Left lung (tissue), 10 donors: ENCODE data around the gene SLC39A12. TPM values are rescaled to one million over a fixed set of nuclear protein-coding genes. Genes with fewer than 3 reads are reported as not detected.

Experiments used
- ATAC-seq: fragments of 200-7000 bp; cut with Tn5 transposase; one replicate; pipeline ENCODE4 v1.9.1; 2020; ENCODE audit warnings: moderate library complexity
- DNase-seq, 4 donors: peaks; one replicate each; pipeline ENCODE4 v3.0.0-alpha.2; 2013 to 2020
- H3K27ac ChIP-seq, 2 donors: fragments of 200-600 bp; sonication (generic) in 1 of 2; one replicate each; pipeline versions ENCODE4 v1.5.0 to v1.8.0; 2020 to 2021
- H3K27me3 ChIP-seq, 2 donors: fragments of 200-600 bp; sonication (generic) in 1 of 2; one replicate each; pipeline versions ENCODE4 v1.5.0 to v1.8.0; 2020 to 2021
- H3K36me3 ChIP-seq, 2 donors: fragments of 200-600 bp; sonication (generic) in 1 of 2; one replicate each; pipeline versions ENCODE4 v1.5.0 to v1.8.0; 2020 to 2021
- H3K4me1 ChIP-seq, 2 donors: fragments of 200-600 bp; one replicate each; pipeline ENCODE4 v1.8.0; 2021
- H3K4me3 ChIP-seq, 2 donors: fragments of 200-600 bp; sonication (generic) in 1 of 2; one replicate each; pipeline versions ENCODE4 v1.5.0 to v1.8.0; 2020 to 2021; ENCODE audit warnings: mild to moderate bottlenecking in 1 of 2
- H3K9me3 ChIP-seq, 2 donors: fragments of 200-600 bp; sonication (generic) in 1 of 2; one replicate each; pipeline versions ENCODE4 v1.5.0 to v1.8.0; 2020 to 2021
- intact Hi-C, 2 donors: fragments of 100-400 bp; cut with DNase I; formaldehyde crosslinking; loops; one replicate each; pipeline versions ENCODE4 v1.11.2 to v1.14.2; 2022
- polyA plus RNA-seq, 6 donors: library from polyadenylated mRNA; unstranded; fragments of 120-200 nt; gene quantifications; one replicate each; pipeline ENCODE4 v1.2.1, GENCODE V29; 2013; ENCODE audit not compliant: insufficient read length in 6 of 6
- total RNA-seq, 2 donors: library from RNA; stranded (reverse); fragmentation: NEBNext Ultra II Directional; extraction: Animal tissue kit (Norgen Biotek cat#: 25700); gene quantifications; one replicate each; pipeline ENCODE4 v1.2.1, GENCODE V29; 2021
- TF ChIP-seq, protein P1 (sequence below), 2 donors: fragments of 200-600 bp; sonication (generic) in 1 of 2; IDR thresholded peaks; one replicate each; pipeline versions ENCODE4 v1.5.0 to v1.8.0; 2021; ENCODE audit warnings: antibody characterized with exemption in 2 of 2
- donor health status: DM: no; HTN: yes; CAD: no.
- donor health status: DM: no; HTN: no; CAD: no.

SLC39A12 gene
- total and polyA plus RNA-seq, 8 donors: 0.07 to 0.31 (median 0.13) TPM; not detected in 3

DNA sequence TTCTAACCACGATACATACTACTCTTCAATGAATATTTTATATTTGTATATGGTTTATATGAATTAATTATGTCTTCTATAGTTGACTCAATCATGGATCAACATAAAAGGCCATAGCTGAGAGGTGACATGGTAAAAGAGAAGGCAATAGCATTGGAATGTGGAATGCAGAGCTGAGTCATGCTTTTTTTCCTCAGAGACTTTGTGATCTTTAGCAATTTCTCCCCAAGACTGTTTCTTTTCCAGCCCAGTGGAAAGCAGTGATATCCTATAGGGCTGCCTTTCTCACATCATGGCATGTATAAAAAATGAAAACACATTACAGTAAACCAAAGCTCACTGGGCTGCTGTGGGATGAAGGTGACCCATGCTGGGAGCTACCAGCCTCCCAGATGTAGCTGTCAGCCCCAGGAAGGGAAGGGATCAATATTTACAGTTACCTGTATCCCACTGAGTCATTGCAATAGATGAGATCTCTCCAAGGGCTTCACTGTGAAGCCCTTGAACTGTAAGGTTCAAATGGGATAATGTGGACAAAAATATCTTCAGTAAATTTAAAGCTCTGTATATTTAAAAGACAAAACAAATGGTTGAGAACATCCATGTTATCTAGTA lies 30.2 kb downstream of the SLC39A12 start:
- Histone ChIP-seq H3K9me3 (no peaks in the 10 kb centered on the region), H3K27me3 (no peaks in the 10 kb centered on the region), H3K4me3 (no peak overlapping the region), H3K4me1 (no peaks in the 10 kb centered on the region), H3K36me3 (no peaks in the 10 kb centered on the region), H3K27ac (no peak overlapping the region)
- ATAC-seq: no peak
- intact Hi-C loops: no loop called here
- TF ChIP-seq, protein P1, sequence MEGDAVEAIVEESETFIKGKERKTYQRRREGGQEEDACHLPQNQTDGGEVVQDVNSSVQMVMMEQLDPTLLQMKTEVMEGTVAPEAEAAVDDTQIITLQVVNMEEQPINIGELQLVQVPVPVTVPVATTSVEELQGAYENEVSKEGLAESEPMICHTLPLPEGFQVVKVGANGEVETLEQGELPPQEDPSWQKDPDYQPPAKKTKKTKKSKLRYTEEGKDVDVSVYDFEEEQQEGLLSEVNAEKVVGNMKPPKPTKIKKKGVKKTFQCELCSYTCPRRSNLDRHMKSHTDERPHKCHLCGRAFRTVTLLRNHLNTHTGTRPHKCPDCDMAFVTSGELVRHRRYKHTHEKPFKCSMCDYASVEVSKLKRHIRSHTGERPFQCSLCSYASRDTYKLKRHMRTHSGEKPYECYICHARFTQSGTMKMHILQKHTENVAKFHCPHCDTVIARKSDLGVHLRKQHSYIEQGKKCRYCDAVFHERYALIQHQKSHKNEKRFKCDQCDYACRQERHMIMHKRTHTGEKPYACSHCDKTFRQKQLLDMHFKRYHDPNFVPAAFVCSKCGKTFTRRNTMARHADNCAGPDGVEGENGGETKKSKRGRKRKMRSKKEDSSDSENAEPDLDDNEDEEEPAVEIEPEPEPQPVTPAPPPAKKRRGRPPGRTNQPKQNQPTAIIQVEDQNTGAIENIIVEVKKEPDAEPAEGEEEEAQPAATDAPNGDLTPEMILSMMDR (IDR thresholded peaks at IDR 0.05): no peak
- no peak for DNase-seq

DNA sequence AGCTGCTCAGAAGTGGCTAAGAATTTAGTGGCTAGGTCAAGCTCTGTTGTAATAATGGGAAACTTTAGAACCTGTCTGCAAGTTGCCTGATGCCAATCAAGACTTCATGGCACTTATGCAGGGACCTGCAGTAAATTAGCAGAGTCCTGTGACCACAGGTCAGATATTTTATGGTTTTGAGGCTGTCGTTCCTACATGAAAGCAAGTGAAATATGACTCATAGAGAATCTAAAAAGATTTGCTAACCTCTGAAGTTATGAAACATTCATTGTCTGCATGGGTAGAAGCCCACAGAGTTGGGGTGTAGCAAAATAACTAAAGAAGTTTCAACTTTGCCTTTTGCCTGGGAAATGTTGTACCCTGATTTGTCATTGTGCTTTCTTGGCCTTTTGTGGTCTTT lies 32.3 kb downstream of the SLC39A12 start:
- Histone ChIP-seq H3K4me1 (no peaks in the 10 kb centered on the region), H3K36me3 (no peaks in the 10 kb centered on the region), H3K27ac (no peak overlapping the region), H3K4me3 (no peak overlapping the region), H3K27me3 (no peaks in the 10 kb centered on the region), H3K9me3 (no peaks in the 10 kb centered on the region)
- intact Hi-C loops: no loop called here
- DNase-seq (no peak), ATAC-seq (no peak)
- TF ChIP-seq, protein P1 (IDR thresholded peaks at IDR 0.05): no peak

DNA sequence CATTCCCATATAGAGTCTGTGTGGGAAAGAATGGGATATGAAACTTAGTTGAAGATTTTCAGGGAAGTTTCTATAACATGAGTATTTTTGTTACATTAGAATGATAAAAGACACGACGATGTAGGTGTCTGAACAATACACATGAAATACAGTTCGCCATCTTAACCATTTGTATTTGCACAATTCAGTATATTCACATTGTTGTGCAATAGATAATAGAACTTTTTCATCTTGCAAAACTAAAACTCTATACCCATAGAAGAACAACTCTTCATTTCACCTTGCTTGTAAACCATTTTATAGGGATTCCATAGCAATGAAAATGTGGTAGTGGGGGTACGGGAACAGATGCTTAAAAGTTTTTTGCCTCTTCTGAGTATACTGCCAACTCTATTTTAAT lies 32.8 kb downstream of the SLC39A12 start:
- Histone ChIP-seq H3K27me3 (no peaks in the 10 kb centered on the region), H3K27ac (no peak overlapping the region), H3K4me1 (no peaks in the 10 kb centered on the region), H3K36me3 (no peaks in the 10 kb centered on the region), H3K9me3 (no peaks in the 10 kb centered on the region), H3K4me3 (no peak overlapping the region)
- DNase-seq (no peak), ATAC-seq (no peak)
- intact Hi-C loops: no loop called here
- TF ChIP-seq, protein P1 (IDR thresholded peaks at IDR 0.05): no peak

- no peaks in the 10 kb centered on the region for H3K4me1 ChIP-seq
Observed at GRCh38 chr10:17989908-17990767, 38.4 kb downstream of the SLC39A12 start.

DNA sequence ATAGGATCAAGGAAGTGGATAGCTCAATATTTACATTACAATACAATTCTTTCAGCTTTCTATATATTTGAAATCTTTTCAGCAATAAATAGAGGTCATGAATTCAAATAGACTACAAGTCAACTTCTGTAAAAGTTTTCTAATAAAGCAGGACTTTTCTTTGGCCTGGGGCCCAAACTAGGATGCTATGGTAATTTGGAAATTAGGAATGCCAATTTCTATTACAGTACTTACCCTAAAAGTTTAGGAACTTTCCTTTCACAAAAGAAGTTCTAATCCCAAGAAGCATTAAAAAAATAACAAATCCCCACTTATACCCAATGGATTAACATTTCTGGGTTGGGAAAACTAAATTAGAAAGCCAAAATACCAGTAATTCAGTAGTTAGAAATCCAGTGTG lies 40.5 kb downstream of the SLC39A12 start:
- DNase-seq (no peak), ATAC-seq (no peak)
- no peaks in the 10 kb centered on the region for H3K9me3 ChIP-seq
- H3K27me3 ChIP-seq: no peaks in the 10 kb centered on the region
- H3K4me3 ChIP-seq: no peak overlapping the region
- H3K4me1 ChIP-seq: no peaks in the 10 kb centered on the region
- TF ChIP-seq, protein P1 (IDR thresholded peaks at IDR 0.05): no peak
- no peak overlapping the region for H3K27ac ChIP-seq
- intact Hi-C loops: no loop called here
- no peaks in the 10 kb centered on the region for H3K36me3 ChIP-seq

More at GRCh38 chr10:17989908-17990767, 38.4 kb downstream of the SLC39A12 start:
- ATAC-seq: no peak
- Histone ChIP-seq H3K27ac (no peak overlapping the region), H3K27me3 (no peaks in the 10 kb centered on the region), H3K9me3 (no peaks in the 10 kb centered on the region), H3K36me3 (no peaks in the 10 kb centered on the region), H3K4me3 (no peak overlapping the region)
- intact Hi-C loops: no loop called here
- TF ChIP-seq, protein P1 (IDR thresholded peaks at IDR 0.05): no peak
- DNase-seq: no peak
